WTC11 (cell line): ENCODE data around the gene EIF3L. TPM values are rescaled to one million over a fixed set of nuclear protein-coding genes. Genes with fewer than 3 reads are reported as not detected.
"Not testable (repeated sequence)": the region's sequence is repeated elsewhere in the genome, so short reads cannot be mapped to it uniquely, and the experiment has no call there.

Source experiments
- ATAC-seq: fragments of 200-7000 bp; cut with Tn5 transposase; 2 replicates; pipeline ENCODE4 v1.10.0; 2021; ENCODE audit warnings: mild to moderate bottlenecking, moderate library complexity
- CTCF ChIA-PET: fragments of 300-600 bp; sonication (Branson Sonifier 250); formaldehyde crosslinking; loops from one replicate; lab custom pipeline; 2021; ENCODE audit warnings: antibody characterized with exemption; lab: Charles Lee
- POLR2A ChIA-PET: fragments of 350-600 bp; sonication (Branson Sonifier 250); formaldehyde crosslinking; loops from one replicate; lab custom pipeline; 2021; ENCODE audit warnings: antibody characterized with exemption; lab: Charles Lee
- DNase-seq: peaks from one replicate; pipeline ENCODE4 v3.0.0; 2021; ENCODE audit warnings: low spot score
- H3K27ac Mint-ChIP-seq: 2 replicates; pipeline ENCODE4 v1.8.0; 2021; ENCODE audit warnings: mixed read lengths
- H3K27me3 Mint-ChIP-seq: 2 replicates; pipeline ENCODE4 v1.8.0; 2021; ENCODE audit warnings: low read depth, mild to moderate bottlenecking, moderate library complexity, mixed read lengths
- H3K36me3 Mint-ChIP-seq: 2 replicates; pipeline ENCODE4 v1.8.0; 2021; ENCODE audit warnings: mixed read lengths
- H3K4me1 Mint-ChIP-seq: 2 replicates; pipeline ENCODE4 v1.8.0; 2022; ENCODE audit warnings: mixed read lengths
- H3K4me3 Mint-ChIP-seq: 2 replicates; pipeline ENCODE4 v1.8.0; 2021; ENCODE audit warnings: mild to moderate bottlenecking, moderate library complexity, mixed read lengths
- H3K9me3 Mint-ChIP-seq: 2 replicates; pipeline ENCODE4 v1.8.0; 2021; ENCODE audit warnings: mixed read lengths
- ARID4B ChIP-seq: sonication (generic); formaldehyde crosslinking; IDR thresholded peaks from 2 replicates; pipeline ENCODE4 v1.8.0; 2023; ENCODE audit warnings: missing genetic modification reagents, mild to moderate bottlenecking, borderline replicate concordance
- CBFB ChIP-seq: sonication (generic); formaldehyde crosslinking; IDR thresholded peaks from 2 replicates; pipeline ENCODE4 v1.8.1; 2022; ENCODE audit warnings: mild to moderate bottlenecking, low read depth, missing genetic modification reagents
- E2F4 ChIP-seq: sonication (generic); formaldehyde crosslinking; IDR thresholded peaks from 2 replicates; pipeline ENCODE4 v1.8.1; 2022; ENCODE audit warnings: low read depth, mild to moderate bottlenecking, moderate library complexity, missing genetic modification reagents, borderline replicate concordance
- EMX1 ChIP-seq: fragments of 250-450 bp; sonication (Bioruptor Pico); IDR thresholded peaks from 2 replicates; pipeline ENCODE4 v1.8.0; 2021; ENCODE audit warnings: mild to moderate bottlenecking
- ETV6 ChIP-seq: sonication (generic); formaldehyde crosslinking; IDR thresholded peaks from 2 replicates; pipeline ENCODE4 v1.8.1; 2022; ENCODE audit warnings: mild to moderate bottlenecking, missing genetic modification reagents
- GRHL2 ChIP-seq: fragments of 250-450 bp; sonication (Bioruptor Pico); IDR thresholded peaks from 2 replicates; pipeline ENCODE4 v1.8.0; 2022; ENCODE audit warnings: mild to moderate bottlenecking, moderate library complexity; ENCODE audit not compliant: insufficient replicate concordance, severe bottlenecking
- NR2C2 ChIP-seq: sonication (generic); formaldehyde crosslinking; IDR thresholded peaks from 2 replicates; pipeline ENCODE4 v1.8.0; 2022; ENCODE audit warnings: mild to moderate bottlenecking, missing genetic modification reagents
- RELA ChIP-seq: sonication (generic); formaldehyde crosslinking; IDR thresholded peaks from 2 replicates; pipeline ENCODE4 v1.8.1; 2022; ENCODE audit warnings: missing genetic modification reagents, mild to moderate bottlenecking, borderline replicate concordance
- TP53 ChIP-seq: sonication (generic); formaldehyde crosslinking; IDR thresholded peaks from 2 replicates; pipeline ENCODE4 v1.8.1; 2023; ENCODE audit warnings: mild to moderate bottlenecking, missing genetic modification reagents
- ZNF263 ChIP-seq: sonication (generic); formaldehyde crosslinking; IDR thresholded peaks from 2 replicates; pipeline ENCODE4 v1.8.1; 2022; ENCODE audit warnings: low read depth, mild to moderate bottlenecking, moderate library complexity, missing genetic modification reagents
- ZNF423 ChIP-seq: fragments of 250-450 bp; sonication (Bioruptor Pico); IDR thresholded peaks from 2 replicates; pipeline ENCODE4 v2.1.2; 2022; ENCODE audit warnings: mild to moderate bottlenecking, moderate library complexity
- ZNF425 ChIP-seq: fragments of 250-450 bp; sonication (Bioruptor Pico); conservative IDR thresholded peaks from 2 replicates; pipeline ENCODE4 v1.9.0; 2021; ENCODE audit warnings: mild to moderate bottlenecking
- ZNF532 ChIP-seq: fragments of 250-450 bp; sonication (Bioruptor Pico); IDR thresholded peaks from 2 replicates; pipeline ENCODE4 v1.9.0; 2021; ENCODE audit warnings: mild to moderate bottlenecking, borderline replicate concordance
- total RNA-seq: library from RNA; stranded (reverse); gene quantifications from 3 replicates; pipeline ENCODE4 v1.2.3, GENCODE V29; 2021
- TF ChIP-seq, protein P1 (sequence below): sonication (generic); formaldehyde crosslinking; IDR thresholded peaks from 2 replicates; pipeline ENCODE4 v1.8.0; 2022; ENCODE audit warnings: mild to moderate bottlenecking, missing genetic modification reagents
- TF ChIP-seq, protein P2 (sequence below): fragments of 250-450 bp; sonication (Bioruptor Pico); IDR thresholded peaks from 2 replicates; pipeline ENCODE4 v1.9.0; 2021; ENCODE audit warnings: mild to moderate bottlenecking

The EIF3L gene
- total RNA-seq, 1 experiment from 2014 or later = 611 TPM

- TF ChIP-seq, protein P1, sequence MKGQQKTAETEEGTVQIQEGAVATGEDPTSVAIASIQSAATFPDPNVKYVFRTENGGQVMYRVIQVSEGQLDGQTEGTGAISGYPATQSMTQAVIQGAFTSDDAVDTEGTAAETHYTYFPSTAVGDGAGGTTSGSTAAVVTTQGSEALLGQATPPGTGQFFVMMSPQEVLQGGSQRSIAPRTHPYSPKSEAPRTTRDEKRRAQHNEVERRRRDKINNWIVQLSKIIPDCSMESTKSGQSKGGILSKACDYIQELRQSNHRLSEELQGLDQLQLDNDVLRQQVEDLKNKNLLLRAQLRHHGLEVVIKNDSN = peak; percentile 56
- TF ChIP-seq CBFB = peak; percentile 80; the same call in 1 of the 2 replicates
- TF ChIP-seq ARID4B (CRISPR knock-in tag) = peak; percentile 89; the same call in 1 of the 2 replicates
- TF ChIP-seq E2F4 (CRISPR knock-in tag) = no peak
- no peak for TF ChIP-seq ZNF425 (CRISPR knock-in tag)
- TF ChIP-seq, protein P2, sequence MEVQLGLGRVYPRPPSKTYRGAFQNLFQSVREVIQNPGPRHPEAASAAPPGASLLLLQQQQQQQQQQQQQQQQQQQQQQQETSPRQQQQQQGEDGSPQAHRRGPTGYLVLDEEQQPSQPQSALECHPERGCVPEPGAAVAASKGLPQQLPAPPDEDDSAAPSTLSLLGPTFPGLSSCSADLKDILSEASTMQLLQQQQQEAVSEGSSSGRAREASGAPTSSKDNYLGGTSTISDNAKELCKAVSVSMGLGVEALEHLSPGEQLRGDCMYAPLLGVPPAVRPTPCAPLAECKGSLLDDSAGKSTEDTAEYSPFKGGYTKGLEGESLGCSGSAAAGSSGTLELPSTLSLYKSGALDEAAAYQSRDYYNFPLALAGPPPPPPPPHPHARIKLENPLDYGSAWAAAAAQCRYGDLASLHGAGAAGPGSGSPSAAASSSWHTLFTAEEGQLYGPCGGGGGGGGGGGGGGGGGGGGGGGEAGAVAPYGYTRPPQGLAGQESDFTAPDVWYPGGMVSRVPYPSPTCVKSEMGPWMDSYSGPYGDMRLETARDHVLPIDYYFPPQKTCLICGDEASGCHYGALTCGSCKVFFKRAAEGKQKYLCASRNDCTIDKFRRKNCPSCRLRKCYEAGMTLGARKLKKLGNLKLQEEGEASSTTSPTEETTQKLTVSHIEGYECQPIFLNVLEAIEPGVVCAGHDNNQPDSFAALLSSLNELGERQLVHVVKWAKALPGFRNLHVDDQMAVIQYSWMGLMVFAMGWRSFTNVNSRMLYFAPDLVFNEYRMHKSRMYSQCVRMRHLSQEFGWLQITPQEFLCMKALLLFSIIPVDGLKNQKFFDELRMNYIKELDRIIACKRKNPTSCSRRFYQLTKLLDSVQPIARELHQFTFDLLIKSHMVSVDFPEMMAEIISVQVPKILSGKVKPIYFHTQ = no peak
Observed at GRCh38 chr22:37849089-37849751, at the start of gene EIF3L (continued).

DNA sequence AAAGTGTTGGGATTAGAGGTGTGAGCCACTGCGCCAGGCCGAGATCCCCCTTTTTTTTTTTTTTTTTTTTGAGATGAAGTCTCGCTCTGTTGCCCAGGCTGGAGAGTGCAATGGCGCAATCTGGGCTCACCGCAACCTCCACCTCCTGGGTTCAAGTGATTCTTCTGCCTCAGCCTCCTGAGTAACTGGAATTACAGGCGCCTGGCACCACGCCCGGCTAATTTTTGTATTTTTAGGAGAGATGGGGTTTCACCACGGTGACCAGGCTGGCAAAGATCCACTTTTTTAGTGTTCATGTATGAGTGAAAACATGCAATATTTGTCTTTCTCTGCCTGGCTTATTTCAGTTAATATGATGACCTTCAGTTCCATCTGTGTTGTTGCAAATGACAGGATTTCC lies 49.2 kb upstream of the EIF3L start:
- H3K27ac Mint-ChIP-seq, H3K9me3 Mint-ChIP-seq, H3K4me3 Mint-ChIP-seq, DNase-seq, ATAC-seq, H3K36me3 Mint-ChIP-seq: not testable (repeated sequence)
- ChIA-PET CTCF (interaction anchor here (0.7 kb wide), 1 partner anchor 18 kb away, joined by 6 read pairs; no protein-coding TSS in a partner anchor), POLR2A (interaction anchor here (0.6 kb wide), 1 partner anchor 1723 kb away, joined by 6 read pairs; no protein-coding TSS in a partner anchor)
- peaks cover 87% of the 10 kb centered on the region for H3K27me3 Mint-ChIP-seq
- H3K4me1 Mint-ChIP-seq = peaks cover 14% of the 10 kb centered on the region

- CTCF ChIA-PET = interaction anchor here (1.1 to 2.7 kb wide), 5 partner anchors 9 to 144 kb away, joined by 4 to 10 read pairs (median 4); partner anchors contain the start of gene PDXP
- ATAC-seq (no peak), DNase-seq (no peak)
- Mint-ChIP-seq H3K36me3 (no peaks in the 10 kb centered on the region), H3K4me1 (peaks cover 30% of the 10 kb centered on the region), H3K4me3 (peak overlapping the region; percentile 76), H3K9me3 (no peaks in the 10 kb centered on the region), H3K27me3 (peaks cover 86% of the 10 kb centered on the region), H3K27ac (no peak overlapping the region)
- POLR2A ChIA-PET = no interaction called here
- TF ChIP-seq NR2C2 = no peak
- TF ChIP-seq ZNF263 = no peak
- TF ChIP-seq ZNF532 (CRISPR knock-in tag) = no peak
- no peak for TF ChIP-seq ZNF423
- TF ChIP-seq RELA (CRISPR knock-in tag) = no peak
- no peak for TF ChIP-seq GRHL2 (CRISPR knock-in tag)
- TF ChIP-seq EMX1 (CRISPR knock-in tag) = no peak
- TF ChIP-seq TP53 (CRISPR knock-in tag) = no peak
- TF ChIP-seq ETV6 (CRISPR knock-in tag) = 0 out of 2 replicates have a peak, but pooled peaks have one; percentile 18
Observed at GRCh38 chr22:37801946-37802309, 47.3 kb upstream of the EIF3L start.
